HepG2 (cell line): ENCODE measurements around the gene DAB2. TPM values are rescaled to one million over a fixed set of nuclear protein-coding genes. Genes with fewer than 3 reads are reported as not detected.

Experiments used
- ATAC-seq: fragments of 200-7000 bp; cut with Tn5 transposase; 3 replicates; pipeline ENCODE4 v1.9.1; 2020; ENCODE audit warnings: mild to moderate bottlenecking, moderate library complexity
- BruUV-seq: library from RNA; stranded (reverse); fragments of 400-500 nt; replicated peaks from 2 replicates; lab custom pipeline; 2021; lab: Mats Ljungman, UMichigan
- CTCF ChIA-PET: fragments of 300-600 bp; formaldehyde crosslinking; extraction: SDS; loops from one replicate; lab custom pipeline; 2021; ENCODE audit warnings: low total read pairs, inconsistent platforms, low intra/inter-chr PET ratio; lab: Yijun Ruan, JAX
- POLR2A ChIA-PET: fragments of 350-600 bp; sonication (Branson Sonifier 250); formaldehyde crosslinking; loops from one replicate; lab custom pipeline; 2020; ENCODE audit warnings: antibody characterized with exemption, inconsistent platforms; lab: Yijun Ruan, JAX
- DNase-seq: peaks from one replicate; pipeline ENCODE4 v3.0.0-alpha.2; 2015; ENCODE audit warnings: low spot score
- FAIRE-seq: peaks from 3 replicates; lab custom pipeline; 2011; peaks lifted over from hg19 to GRCh38; lab: Jason Lieb, UNC
- H2AFZ ChIP-seq: one replicate; pipeline ENCODE4 v1.6.1; 2011; ENCODE audit warnings: low read length, inconsistent platforms
- H3K27ac ChIP-seq: fragments of 300-600 bp; 3 replicates; pipeline ENCODE4 v1.8.0; 2011; ENCODE audit warnings: mixed run types, mild to moderate bottlenecking, mixed read lengths, low read length, inconsistent platforms; ENCODE audit not compliant: insufficient read depth; ENCODE audit errors: extremely low read length
- H3K27me3 ChIP-seq, 2 experiments: fragments of 200-600 bp in 1 of 2; 2 replicates in 1 of 2; 3 replicates in 1 of 2; pipeline versions ENCODE4 v1.6.0 to v1.8.0; 2011; ENCODE audit warnings: low read length in 2 of 2, mild to moderate bottlenecking in 2 of 2, moderate library complexity in 2 of 2, inconsistent platforms in 1 of 2; ENCODE audit not compliant: insufficient read depth in 2 of 2, control insufficient read depth in 1 of 2
- H3K36me3 ChIP-seq, 2 experiments: fragments of 200-600 bp in 1 of 2; replicated peaks in 1 of 2; 2 replicates in 1 of 2; 3 replicates in 1 of 2; pipeline versions ENCODE4 v1.5.1 to v1.8.0; 2011; ENCODE audit warnings: low read length in 2 of 2, inconsistent platforms in 1 of 2; ENCODE audit not compliant: insufficient read depth in 2 of 2, control insufficient read depth in 1 of 2
- H3K4me1 ChIP-seq: 2 replicates; pipeline ENCODE4 v1.5.1; 2012; ENCODE audit warnings: low read length, inconsistent platforms; ENCODE audit not compliant: insufficient read depth
- H3K4me2 ChIP-seq: 2 replicates; pipeline ENCODE4 v1.6.0; 2011; ENCODE audit warnings: low read depth, low read length, inconsistent platforms
- H3K4me3 ChIP-seq, 3 experiments: fragments of 200-600 bp in 1 of 3; sonication (generic), shearing (Covaris generic) in 1 of 3; replicated peaks in 1 of 3; 2 replicates each; pipeline ENCODE4 v1.5.1; 2011 to 2016; ENCODE audit warnings: low read length in 3 of 3, inconsistent platforms in 2 of 3, low read depth in 2 of 3, mild to moderate bottlenecking in 2 of 3, control low read depth in 1 of 3, mixed read lengths in 1 of 3; ENCODE audit not compliant: insufficient read depth in 1 of 3
- H3K79me2 ChIP-seq: one replicate; pipeline ENCODE4 v1.6.1; 2011; ENCODE audit warnings: low read length, inconsistent platforms; ENCODE audit not compliant: insufficient read depth
- H3K9ac ChIP-seq: 2 replicates; pipeline ENCODE4 v1.6.0; 2011; ENCODE audit warnings: mild to moderate bottlenecking, low read depth, low read length, inconsistent platforms; ENCODE audit not compliant: insufficient read depth
- H3K9me3 ChIP-seq: 2 replicates; pipeline ENCODE4 v1.5.1; 2012; ENCODE audit warnings: mild to moderate bottlenecking, low read length
- H4K20me1 ChIP-seq: 2 replicates; pipeline ENCODE4 v1.6.0; 2011; ENCODE audit warnings: inconsistent platforms, mild to moderate bottlenecking, low read length, moderate library complexity; ENCODE audit not compliant: insufficient read depth
- CHCHD3 ChIP-seq: sonication (generic); formaldehyde crosslinking; IDR thresholded peaks from 2 replicates; pipeline ENCODE4 v1.8.0; 2022; ENCODE audit warnings: mild to moderate bottlenecking, missing genetic modification reagents, moderate library complexity
- GZF1 ChIP-seq: sonication (generic); formaldehyde crosslinking; IDR thresholded peaks from 2 replicates; pipeline ENCODE4 v1.5.1; 2020; ENCODE audit warnings: mild to moderate bottlenecking, missing genetic modification reagents
- ZBTB38 ChIP-seq: sonication (generic); formaldehyde crosslinking; IDR thresholded peaks from 2 replicates; pipeline ENCODE4 v1.5.1; 2020; ENCODE audit warnings: mild to moderate bottlenecking, missing genetic modification reagents
- ZBTB40 ChIP-seq, 2 experiments: fragments of 450-650 bp in 1 of 2; sonication (generic) in 1 of 2; formaldehyde crosslinking in 1 of 2; IDR thresholded peaks; 2 replicates each; pipeline versions ENCODE4 v1.6.1 to v1.8.0; 2016 to 2022; ENCODE audit warnings: antibody characterized with exemption in 1 of 2, mild to moderate bottlenecking in 1 of 2, missing genetic modification reagents in 1 of 2
- ZNF614 ChIP-seq: IDR thresholded peaks from 2 replicates; pipeline ENCODE4 v1.6.1; 2018; ENCODE audit warnings: missing biosample characterization, missing genetic modification reagents, inconsistent platforms, borderline replicate concordance
- WGBS: methylation state at CpG from one replicate; pipeline ENCODE4 v1.1.6; 2017; ENCODE audit warnings: low lambda C conversion rate; 5-methylcytosine and 5-hydroxymethylcytosine counted together
- in situ Hi-C: cut with HindIII; loops from 2 replicates; pipeline ENCODE4 v1.10.0; 2017; ENCODE audit warnings: low pct_unique_long_range_greater_than_20kb; ENCODE audit not compliant: extremely low pct_ligation_motif_present
- intact Hi-C: fragments of 100-400 bp; cut with micrococcal nuclease; formaldehyde crosslinking; loops from one replicate; pipeline ENCODE4 v1.10.0; 2022; ENCODE audit not compliant: unreplicated experiment
- polyA plus RNA-seq, 8 experiments: library from polyadenylated mRNA; depleted of rRNA in 3 of 8; stranded (reverse) in 7 of 8; unstranded in 1 of 8; fragments of >200 nt; fragmentation: Illumina TruSeq in 4 of 8; extraction: Trizol in 4 of 8; gene quantifications; 2 replicates each; pipeline versions ENCODE4 v1.2.1 to v1.2.3, GENCODE V29; 2011 to 2016; ENCODE audit warnings: low read depth in 4 of 8, missing spikeins in 1 of 8, mixed read lengths in 1 of 8; ENCODE audit not compliant: insufficient read depth in 1 of 8
- total RNA-seq, 5 experiments: library from RNA; depleted of rRNA; stranded (reverse); fragments of >200 nt; fragmentation: Illumina TruSeq; extraction: Trizol; gene quantifications; 2 replicates each; pipeline ENCODE4 v1.2.3, GENCODE V29; 2016; ENCODE audit warnings: low read depth in 1 of 5

The DAB2 gene
- total and polyA plus RNA-seq, 2 of the 13 experiments (the other 11 are each of a cell fraction or from before 2014, with no cell fraction given), result 6.4 to 6.5 TPM

DNA sequence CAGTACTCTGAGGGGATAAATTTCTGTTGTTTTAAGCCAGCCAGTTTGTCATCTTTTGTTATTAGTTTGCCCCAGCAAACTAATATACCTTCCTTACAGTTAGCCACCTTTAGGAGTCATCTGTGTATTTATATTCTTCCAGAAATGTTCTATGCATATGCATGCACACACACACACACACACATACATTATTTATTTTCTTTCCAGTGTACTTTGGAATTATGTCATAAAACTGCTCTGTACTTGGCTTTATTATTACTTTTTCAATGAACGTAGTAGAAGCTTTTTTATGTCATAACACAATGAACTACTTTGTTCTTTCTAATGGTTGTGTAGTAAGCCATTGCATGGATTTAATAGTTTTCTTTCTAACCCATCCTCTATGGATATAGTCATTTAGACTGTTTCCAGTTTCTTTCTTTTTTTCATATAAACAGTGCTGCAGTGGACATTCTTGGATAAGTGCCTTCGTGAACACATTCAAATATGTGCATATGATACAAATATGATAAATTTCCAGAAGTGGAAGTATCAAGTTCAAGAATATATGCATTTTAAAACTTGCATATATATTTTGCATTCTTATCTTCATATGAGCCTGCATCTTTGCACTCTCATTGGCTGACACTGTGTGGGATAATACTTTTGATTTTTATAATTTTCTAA is 26.6 kb upstream of the DAB2 start:
- no peak overlapping the region for H3K4me3 ChIP-seq
- in situ Hi-C loops, result no loop called here
- no peak overlapping the region for H3K27ac ChIP-seq
- CTCF ChIA-PET, result no interaction called here
- no peaks in the 10 kb centered on the region for H3K79me2 ChIP-seq
- no peak overlapping the region for H3K4me2 ChIP-seq
- TF ChIP-seq ZBTB40 (IDR thresholded peaks at IDR 0.05) (no peak), ZBTB40 (CRISPR knock-in tag; IDR thresholded peaks at IDR 0.05) (no peak), GZF1 (CRISPR knock-in tag) (no peak), ZNF614 (CRISPR knock-in tag) (no peak), CHCHD3 (CRISPR knock-in tag) (no peak), ZBTB38 (CRISPR knock-in tag) (no peak)
- FAIRE-seq (no peak), DNase-seq (no peak), ATAC-seq (no peak)
- no peak overlapping the region for H2AFZ ChIP-seq
- BruUV-seq, result no TSS peak
- peaks cover 25% of the 10 kb centered on the region for H3K4me1 ChIP-seq
- 25% methylated on average over 2 of the region's 2 CpGs for WGBS
- intact Hi-C loops, result no loop called here
- H3K9me3 ChIP-seq, result no peaks in the 10 kb centered on the region
- H3K27me3 ChIP-seq, result peaks cover 0 to 1% of the 10 kb centered on the region in 2 experiments; a peak in 1 of 5 replicates
- H4K20me1 ChIP-seq, result no peaks in the 10 kb centered on the region
- POLR2A ChIA-PET, result no interaction called here
- no peaks in the 10 kb centered on the region for H3K36me3 ChIP-seq
- no peak overlapping the region for H3K9ac ChIP-seq
